Prostate gland (tissue), 2 donors: Measurements from ENCODE around the gene GABARAPL2. TPM values are rescaled to one million over a fixed set of nuclear protein-coding genes. Genes with fewer than 3 reads are reported as not detected.

Source experiments
- DNase-seq: peaks from one replicate; pipeline ENCODE4 v3.0.0-alpha.2; 2019; ENCODE audit warnings: low spot score
- H3K27ac ChIP-seq, 2 donors: fragments of 200-600 bp; sonication (generic); 2 replicates each; pipeline ENCODE4 v1.5.1; 2017 to 2019
- H3K27me3 ChIP-seq: fragments of 200-600 bp; sonication (generic); replicated peaks from 2 replicates; pipeline ENCODE4 v1.5.1; 2019; ENCODE audit not compliant: insufficient read depth
- H3K36me3 ChIP-seq, 2 donors: fragments of 200-600 bp; sonication (generic); 1 replicate in 1 of 2; 2 replicates in 1 of 2; pipeline versions ENCODE4 v1.5.1 to v1.8.1; 2017 to 2019
- H3K4me1 ChIP-seq: fragments of 200-600 bp; sonication (generic); replicated peaks from 2 replicates; pipeline ENCODE4 v1.5.1; 2019
- H3K4me3 ChIP-seq, 2 donors: fragments of 200-600 bp; sonication (generic); 2 replicates each; pipeline ENCODE4 v1.5.1; 2017 to 2019
- H3K9me3 ChIP-seq: fragments of 200-600 bp; sonication (generic); 2 replicates; pipeline ENCODE4 v1.5.1; 2017
- CTCF ChIP-seq, 4 experiments: fragments of 200-600 bp in 2 of 4; fragments of 450-650 bp in 2 of 4; sonication (generic) in 2 of 4; IDR thresholded peaks; 1 replicate in 3 of 4; 2 replicates in 1 of 4; pipeline ENCODE4 v1.5.1; 2016 to 2019; ENCODE audit warnings: antibody characterized with exemption in 4 of 4, mild to moderate bottlenecking in 2 of 4, moderate library complexity in 2 of 4
- POLR2A ChIP-seq: fragments of 450-650 bp; IDR thresholded peaks from one replicate; pipeline ENCODE4 v1.6.1; 2016; ENCODE audit warnings: antibody characterized with exemption, mild to moderate bottlenecking
- POLR2AphosphoS5 ChIP-seq: sonication (generic); formaldehyde crosslinking; IDR thresholded peaks from one replicate; pipeline ENCODE4 v1.6.1; 2017; ENCODE audit warnings: antibody characterized with exemption
- WGBS: methylation state at CpG from one replicate; pipeline ENCODE4 v1.1.5; 2018; 5-methylcytosine and 5-hydroxymethylcytosine counted together
- intact Hi-C: fragments of 100-400 bp; cut with DNase I; formaldehyde crosslinking; loops from one replicate; pipeline ENCODE4 v1.14.2; 2022
- total RNA-seq, 2 donors: library from RNA; depleted of rRNA; stranded (reverse); fragments of >200 nt; gene quantifications; one replicate each; pipeline ENCODE4 v1.1.0, GENCODE V29; 2016

The GABARAPL2 gene
- total RNA-seq, 2 donors from 2014 or later, result 107 to 169 TPM

- Histone ChIP-seq H3K4me3 (no peak overlapping the region), H3K27ac (no peak overlapping the region), H3K9me3 (no peaks in the 10 kb centered on the region), H3K4me1 (no peaks in the 10 kb centered on the region), H3K36me3 (no peaks in the 10 kb centered on the region), H3K27me3 (no peaks in the 10 kb centered on the region)
- intact Hi-C loops, result no loop called here
- TF ChIP-seq POLR2AphosphoS5 (no peak), CTCF (IDR thresholded peaks at IDR 0.05) (no peak), POLR2A (no peak)
- 65% methylated on average over 17 of the region's 17 CpGs for WGBS
- DNase-seq, result no peak
Observed at GRCh38 chr16:75593825-75594820, 27.9 kb downstream of the GABARAPL2 start.

GRCh38 chr16:75599452-75600277 is 33.5 kb downstream of the GABARAPL2 start:
- TF ChIP-seq POLR2AphosphoS5 (peak; percentile 71), CTCF (IDR thresholded peaks at IDR 0.05) (no peak), POLR2A (no peak)
- H3K36me3 ChIP-seq, result no peaks in the 10 kb centered on the region
- DNase-seq, result peak; percentile 10
- H3K27ac ChIP-seq, result peak overlapping the region; percentile 69 to 80
- H3K9me3 ChIP-seq, result no peaks in the 10 kb centered on the region
- intact Hi-C loops, result no loop called here
- H3K4me1 ChIP-seq, result no peaks in the 10 kb centered on the region
- H3K27me3 ChIP-seq, result no peaks in the 10 kb centered on the region
- whole genome bisulfite sequencing, result 59% methylated on average over 6 of the region's 6 CpGs
- no peak overlapping the region for H3K4me3 ChIP-seq

GRCh38 chr16:75603241-75603640 is 37.1 kb downstream of the GABARAPL2 start:
- no peaks in the 10 kb centered on the region for H3K9me3 ChIP-seq
- DNase-seq, result no peak
- no peak overlapping the region for H3K27ac ChIP-seq
- no peak overlapping the region for H3K4me3 ChIP-seq
- TF ChIP-seq POLR2A, result no peak
- no peak for TF ChIP-seq CTCF (IDR thresholded peaks at IDR 0.05)
- no peak for TF ChIP-seq POLR2AphosphoS5
- WGBS, result 64% methylated on average over 4 of the region's 4 CpGs
- H3K27me3 ChIP-seq, result no peaks in the 10 kb centered on the region
- no peaks in the 10 kb centered on the region for H3K4me1 ChIP-seq
- H3K36me3 ChIP-seq, result no peaks in the 10 kb centered on the region
- intact Hi-C loops, result no loop called here

GRCh38 chr16:75606507-75606906 is 40.3 kb downstream of the GABARAPL2 start:
- no peak for DNase-seq
- Histone ChIP-seq H3K36me3 (peaks cover 0 to under 1% of the 10 kb centered on the region in 2 donors), H3K9me3 (no peaks in the 10 kb centered on the region), H3K4me3 (no peak overlapping the region), H3K27ac (no peak overlapping the region), H3K27me3 (no peaks in the 10 kb centered on the region), H3K4me1 (no peaks in the 10 kb centered on the region)
- 93% methylated on average over 1 of the region's 1 CpG for WGBS
- TF ChIP-seq POLR2AphosphoS5 (no peak), CTCF (IDR thresholded peaks at IDR 0.05) (no peak), POLR2A (no peak)
- intact Hi-C loops, result no loop called here
